Muscle of back (tissue), 11 donors: ENCODE data around the gene ACAA2. TPM values are rescaled to one million over a fixed set of nuclear protein-coding genes. Genes with fewer than 3 reads are reported as not detected.
"Not testable (repeated sequence)": the region's sequence is repeated elsewhere in the genome, so short reads cannot be mapped to it uniquely, and the experiment has no call there.

ENCODE experiments used
- DNase-seq, 3 donors: peaks; one replicate each; pipeline versions ENCODE4 v3.0.0 to v3.0.0-alpha.2; 2013
- polyA plus RNA-seq, 10 donors: library from polyadenylated mRNA; unstranded; fragments of 120-200 nt; gene quantifications; one replicate each; pipeline ENCODE4 v1.2.1, GENCODE V29; 2013; ENCODE audit not compliant: insufficient read length in 10 of 10

ACAA2 gene
- polyA plus RNA-seq, 10 donors = 62.7 to 83.2 (median 77.2) TPM

DNA sequence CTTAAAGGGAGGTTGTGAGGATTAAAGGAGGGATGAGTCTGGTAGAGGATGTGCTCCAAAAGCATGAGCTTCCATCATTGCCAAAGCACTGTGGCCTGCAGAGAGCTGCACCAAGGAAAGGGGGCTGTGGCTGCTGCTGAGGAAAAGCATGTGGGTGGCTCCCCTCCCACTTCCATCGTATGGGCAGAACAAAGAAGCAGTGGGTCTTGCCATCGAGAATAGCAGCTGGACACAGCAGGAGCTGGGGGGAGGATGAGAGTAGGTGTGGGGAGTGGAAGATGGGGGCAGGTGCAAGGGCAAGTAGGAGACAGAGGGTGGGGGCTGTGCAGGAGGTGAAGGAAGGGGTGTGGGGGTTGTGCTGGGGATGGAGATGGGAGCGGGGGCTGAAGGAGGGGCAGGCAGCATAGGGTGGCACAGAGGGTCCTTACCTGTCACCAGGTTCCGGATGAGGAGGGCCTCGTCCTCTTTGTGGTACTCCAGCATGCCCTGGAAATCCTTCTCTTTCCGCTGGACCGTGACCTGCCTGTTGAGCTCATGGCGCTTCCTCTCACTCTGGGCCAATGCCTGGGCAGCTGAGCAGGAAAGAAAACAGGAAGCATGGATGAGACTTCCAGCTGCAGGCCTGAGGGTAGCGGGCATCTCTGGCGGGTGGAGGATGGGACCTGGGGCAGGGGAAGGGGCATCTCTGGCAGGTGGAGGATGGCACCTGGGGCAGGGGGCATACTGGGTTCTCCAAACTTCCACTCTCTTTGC is 33.6 kb upstream of the ACAA2 start:
- no peak for DNase-seq

DNA sequence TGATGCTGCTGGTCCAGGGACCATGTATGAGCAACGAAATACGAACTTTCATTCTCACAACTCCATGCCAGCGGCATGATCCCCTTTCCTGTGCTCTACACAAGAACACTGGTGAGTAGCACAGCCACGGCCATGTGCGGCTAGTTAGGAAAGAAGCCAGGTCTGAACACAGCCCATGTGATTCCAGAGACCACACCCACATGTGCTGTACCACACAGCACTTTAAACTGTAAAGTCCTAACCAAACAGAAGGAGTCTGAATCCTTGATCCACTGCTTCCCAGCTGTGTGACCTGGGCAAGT is 33.0 kb upstream of the ACAA2 start:
- DNase-seq = peak in 2 of 3 donors; percentile 14 to 23

DNA sequence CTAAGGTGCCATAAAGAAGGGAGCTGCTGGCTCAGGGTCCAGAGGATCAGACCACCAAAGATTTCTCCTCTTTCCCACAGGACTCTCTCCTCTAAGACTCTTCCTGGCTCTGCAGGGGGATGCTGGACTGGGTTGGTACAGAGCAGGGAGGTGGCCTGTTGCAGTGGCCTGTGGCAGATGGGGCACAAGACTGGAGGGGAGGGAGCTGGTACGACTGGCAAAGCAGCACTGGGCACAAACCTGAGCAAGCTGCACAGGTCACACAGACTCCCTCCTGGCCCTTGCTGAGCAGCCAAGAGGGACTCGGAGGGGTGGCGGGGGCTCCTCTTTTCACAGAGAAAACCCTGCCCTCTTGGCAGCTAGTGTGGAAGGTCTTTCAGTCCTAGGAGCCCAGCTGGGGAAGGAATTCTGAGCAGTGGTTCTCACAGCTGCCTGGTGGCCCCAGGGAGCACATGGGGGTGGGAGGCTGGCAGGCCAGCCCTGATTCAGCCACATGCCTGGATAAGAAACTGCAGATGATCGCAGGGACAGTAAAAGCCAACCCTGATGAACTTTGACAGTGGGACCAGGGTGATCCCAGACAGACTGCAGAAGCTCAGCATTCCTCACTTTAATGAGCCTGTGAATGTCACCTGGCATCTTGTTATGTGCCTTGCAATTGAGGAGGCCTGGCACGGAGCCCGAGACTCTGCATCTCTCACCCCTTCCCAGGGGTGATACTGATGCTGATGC is 32.5 kb upstream of the ACAA2 start:
- peak; percentile 21 to 70 (median 28) for DNase-seq

DNA sequence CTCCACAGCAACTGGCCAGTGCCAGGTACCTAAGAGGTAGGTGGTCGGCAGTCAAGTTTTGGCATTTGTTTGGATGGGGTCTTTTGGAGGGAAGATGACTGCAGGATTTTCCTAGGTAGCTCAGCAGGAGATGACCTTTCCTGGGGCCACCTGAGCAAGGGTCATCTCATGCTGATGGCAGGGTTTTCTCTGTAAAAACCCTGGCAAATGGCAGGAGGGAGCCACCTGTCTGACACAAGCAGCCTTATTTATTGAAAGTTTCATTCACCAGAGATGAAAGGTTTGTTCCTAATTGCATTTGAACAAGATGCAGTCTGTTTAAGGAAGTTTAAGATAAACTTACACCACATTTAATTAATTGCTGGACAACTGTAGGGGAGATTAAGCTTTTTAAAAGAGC is 31.6 kb upstream of the ACAA2 start:
- no peak for DNase-seq

DNA sequence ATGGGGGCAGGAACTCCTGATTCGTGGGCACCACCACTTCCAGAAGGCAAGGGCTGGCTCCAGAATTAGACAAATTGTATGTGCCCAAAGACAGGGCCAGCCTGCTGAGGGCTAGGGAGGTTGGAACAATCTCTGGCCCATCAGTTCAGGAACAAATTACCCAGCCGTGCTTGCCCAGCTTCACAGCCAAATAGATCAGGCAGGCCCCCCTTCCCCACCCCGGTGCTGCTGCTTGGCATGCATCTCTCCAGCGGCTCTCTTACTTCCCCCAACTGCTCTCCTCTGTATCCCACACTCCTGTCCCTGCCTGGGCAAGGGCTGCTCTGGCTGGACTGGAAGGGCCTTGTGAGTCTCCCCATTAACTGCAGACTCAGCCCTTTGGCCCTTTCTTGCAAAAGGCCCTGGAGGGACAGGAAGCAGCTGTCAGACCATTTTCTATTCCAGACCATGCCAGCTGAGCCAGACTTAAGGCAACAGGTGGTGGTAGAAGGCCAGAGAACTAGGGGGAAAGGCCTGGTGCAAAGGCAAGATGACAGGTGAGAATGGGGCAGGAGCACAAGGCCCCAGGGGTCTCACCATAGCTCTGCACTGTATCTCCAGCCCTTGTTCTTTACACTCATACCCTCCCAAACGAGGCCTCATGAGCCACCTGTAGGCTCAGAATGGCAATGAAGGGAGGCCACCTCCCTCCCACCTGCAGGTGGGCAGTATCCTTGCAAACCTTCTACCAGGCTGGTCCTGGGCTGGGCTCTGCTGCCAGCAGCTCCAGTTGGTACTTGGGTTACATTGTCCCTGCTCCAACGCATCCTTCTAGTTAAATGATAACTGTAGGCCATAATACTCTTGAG is 30.7 kb upstream of the ACAA2 start:
- DNase-seq = peak; percentile 27 to 57 (median 35)

DNA sequence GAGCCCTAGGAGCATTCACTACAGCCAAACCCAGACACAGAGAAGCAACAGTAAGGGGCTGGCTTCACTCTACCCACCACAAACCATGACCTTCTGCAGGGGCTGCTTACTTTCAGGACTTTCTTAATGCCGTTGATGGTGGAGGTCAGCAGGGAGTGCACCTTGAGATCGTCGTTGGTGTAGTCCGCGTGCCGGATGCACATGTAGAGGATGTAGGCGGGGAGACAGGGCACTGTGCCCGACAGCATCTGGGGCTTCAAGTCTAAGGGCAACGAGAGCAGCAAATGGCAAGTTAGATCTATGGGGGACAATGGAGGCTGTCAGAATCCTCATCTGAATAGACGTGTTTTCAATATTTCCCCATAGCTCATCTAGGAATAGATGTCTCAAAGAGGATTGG is 29.8 kb upstream of the ACAA2 start:
- DNase-seq = no peak

DNA sequence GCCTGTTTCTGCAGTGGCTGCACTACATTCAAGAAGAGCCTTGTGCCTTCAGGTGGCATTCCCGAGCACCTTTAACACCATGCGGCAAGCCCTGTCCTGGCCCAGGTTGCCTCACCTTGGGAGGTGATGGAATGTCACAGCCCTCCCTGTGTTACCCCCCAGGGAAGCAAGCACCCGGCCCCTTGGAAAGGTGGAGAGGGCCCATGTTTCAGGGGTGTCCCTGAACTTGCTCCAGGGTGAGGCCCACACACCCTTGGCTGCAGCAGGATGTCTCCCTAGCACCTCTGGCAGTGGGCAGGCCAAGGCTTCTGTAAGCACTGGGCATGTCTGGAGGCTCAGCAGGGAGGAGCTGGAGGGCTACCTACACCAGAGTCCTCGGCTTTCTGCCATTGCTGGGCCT is 29.3 kb upstream of the ACAA2 start:
- DNase-seq = no peak

DNA sequence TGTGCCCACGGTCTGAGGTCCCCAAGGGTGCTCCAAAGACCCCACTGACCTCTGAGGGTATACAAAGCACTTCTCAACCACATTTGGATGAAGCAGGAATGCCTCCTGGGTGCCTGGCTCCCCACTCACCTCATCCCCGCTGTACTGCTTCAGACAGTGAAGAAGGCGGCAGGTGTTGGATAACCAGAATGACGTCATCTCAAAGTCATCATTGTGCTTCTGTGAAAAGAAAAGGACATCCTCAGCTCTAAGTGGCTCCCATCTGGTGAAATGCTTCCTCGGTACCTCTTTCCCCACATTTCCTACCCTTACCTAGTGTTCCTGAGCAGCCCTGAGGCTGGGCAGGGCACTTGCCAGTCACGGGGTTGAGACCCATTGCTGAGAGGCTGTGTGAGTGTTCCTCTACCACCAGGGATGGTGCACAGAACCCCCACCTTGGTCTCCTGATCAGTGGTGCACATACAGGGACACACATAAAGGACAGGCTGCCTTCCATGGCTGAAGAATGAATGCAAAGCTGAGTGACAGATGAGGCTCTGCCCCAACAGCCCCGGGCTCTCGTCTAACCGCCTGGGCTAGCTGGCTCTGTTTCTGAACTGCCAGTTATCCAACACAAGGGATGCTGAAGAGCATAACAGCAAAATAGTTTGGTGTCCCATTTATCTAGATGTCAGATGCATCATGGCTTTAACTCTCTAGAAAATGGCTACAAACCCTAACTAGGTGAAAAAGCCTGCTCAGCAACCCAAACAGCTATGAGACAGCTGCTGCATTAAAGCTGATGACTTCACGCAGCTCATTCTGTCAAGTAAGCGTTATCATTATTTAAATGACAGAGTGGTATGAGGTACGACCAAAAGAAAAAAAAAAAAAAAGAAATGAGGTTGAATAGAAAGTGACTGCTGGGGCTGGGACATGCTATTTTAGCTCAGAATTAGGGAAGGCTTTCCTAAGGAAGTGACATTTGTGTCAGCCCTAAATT is 28.2 kb upstream of the ACAA2 start:
- DNase-seq = no peak

DNA sequence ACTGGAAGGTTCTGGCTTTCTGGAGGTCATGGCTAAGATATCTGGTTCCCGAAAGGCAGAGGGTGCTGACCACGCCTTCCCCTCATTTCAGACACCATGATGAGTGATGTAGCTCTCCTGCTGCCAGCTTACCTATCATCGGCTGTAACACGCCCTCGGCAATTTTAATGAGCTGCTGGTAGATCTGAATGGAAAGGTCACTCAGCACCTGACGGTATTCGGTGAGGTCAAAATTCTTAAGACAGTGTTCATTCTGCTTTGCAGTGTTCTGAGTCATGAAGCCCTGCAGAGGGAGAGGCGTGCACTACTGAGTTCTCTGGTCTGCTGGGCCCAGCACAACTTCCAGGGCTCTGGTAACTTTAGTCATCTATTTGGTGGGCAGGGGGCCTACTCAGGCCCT is 25.7 kb upstream of the ACAA2 start:
- DNase-seq = no peak

DNA sequence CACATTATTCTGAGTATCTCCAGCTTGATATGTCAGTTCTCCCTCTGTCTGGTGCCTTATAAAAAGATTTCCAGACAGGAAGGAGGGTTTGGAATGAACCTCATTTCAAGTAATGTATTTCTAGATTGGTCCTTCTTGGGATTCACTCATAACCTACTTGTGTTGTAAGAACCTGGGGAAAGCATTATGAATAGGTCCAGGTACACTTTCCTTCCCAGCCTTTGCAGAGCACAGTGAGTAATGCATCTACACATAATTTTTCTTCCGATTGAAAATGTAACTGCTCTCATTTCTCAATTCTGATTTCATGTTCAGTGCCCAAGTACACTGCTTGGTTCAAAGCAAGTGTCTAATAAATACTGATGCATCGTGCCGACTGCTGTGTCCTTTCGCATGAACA is 25.0 kb upstream of the ACAA2 start:
- DNase-seq = no peak

DNA sequence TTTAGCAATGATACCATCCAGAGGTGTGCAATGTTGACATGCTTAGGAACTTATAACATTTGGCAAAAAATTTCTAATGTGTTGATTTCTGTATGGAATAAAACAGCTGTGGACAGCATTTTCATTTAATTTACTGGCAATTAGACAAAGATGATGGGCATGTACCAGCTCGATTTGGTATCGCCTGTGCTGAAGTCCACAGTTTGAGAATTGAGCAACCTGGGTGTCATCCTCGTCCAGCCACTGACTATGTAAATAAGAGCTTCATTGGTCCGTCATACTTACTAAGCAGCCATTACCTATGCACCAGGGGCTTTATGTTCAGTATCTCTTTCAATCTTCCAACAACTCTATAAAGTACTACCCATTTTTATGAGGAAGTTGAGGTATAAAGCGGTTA is 24.6 kb upstream of the ACAA2 start:
- DNase-seq = no peak

DNA sequence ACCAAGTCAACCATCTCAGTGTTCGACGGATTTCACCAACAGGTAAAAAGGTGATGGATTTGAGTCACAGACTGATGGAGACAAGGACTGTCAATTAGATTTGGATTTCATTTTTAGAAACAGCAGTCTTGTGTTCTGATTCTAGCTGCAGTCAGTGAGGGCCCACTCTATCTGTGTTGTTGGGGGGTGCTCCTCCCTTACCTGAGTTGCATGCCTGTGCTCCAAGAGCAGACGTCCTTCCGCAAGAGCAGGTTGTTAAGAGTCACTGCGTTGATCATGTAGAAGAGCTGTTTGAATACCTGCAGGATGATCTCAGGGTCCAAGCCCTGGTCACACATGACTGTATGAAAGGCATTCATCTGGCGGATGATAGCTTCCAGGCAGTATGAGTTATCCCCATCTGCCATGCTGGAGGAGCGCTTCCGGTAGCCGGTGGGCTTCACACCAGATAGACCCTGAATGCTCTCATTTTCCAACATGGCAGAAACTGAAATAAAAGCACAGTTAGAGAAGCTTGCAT is 24.0 kb upstream of the ACAA2 start:
- not testable (repeated sequence) for DNase-seq

DNA sequence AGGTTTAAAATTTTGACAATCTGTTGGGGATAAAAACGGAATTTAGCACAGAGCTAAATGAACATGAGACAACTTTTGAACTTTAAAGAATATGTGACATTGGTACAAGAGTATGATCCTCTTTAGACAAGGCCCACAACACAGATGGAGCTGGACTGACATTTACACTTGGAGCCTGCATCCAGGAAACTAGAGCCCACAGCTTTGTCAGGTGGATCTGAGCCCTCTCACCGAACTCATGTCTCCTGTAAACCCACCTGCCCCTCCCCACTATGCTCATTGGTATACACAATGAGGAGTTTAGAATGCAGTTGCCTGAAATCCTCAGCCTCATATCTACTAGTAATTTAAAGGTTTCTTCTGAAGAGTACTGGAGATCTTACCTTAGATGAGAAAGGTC is 22.1 kb upstream of the ACAA2 start:
- no peak for DNase-seq

DNA sequence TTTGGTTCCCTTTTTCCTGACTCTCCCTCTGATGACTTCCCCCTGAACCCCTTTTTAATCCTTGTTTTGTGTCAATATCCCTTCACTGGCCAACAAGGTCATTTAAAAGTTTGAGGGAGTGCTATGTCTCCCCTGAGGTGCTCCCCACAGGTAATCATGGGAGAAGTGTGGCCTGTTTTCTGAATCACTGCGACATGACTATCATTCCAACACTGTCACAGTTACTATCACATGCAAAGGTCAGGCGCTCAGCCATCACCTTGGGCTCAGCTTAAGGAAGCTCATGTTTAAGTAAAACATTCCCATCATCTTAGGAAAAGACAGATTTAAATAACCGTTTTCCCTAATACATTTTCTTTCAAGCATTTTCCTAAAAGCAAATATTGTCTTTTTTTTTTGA is 20.9 kb upstream of the ACAA2 start:
- no peak for DNase-seq

DNA sequence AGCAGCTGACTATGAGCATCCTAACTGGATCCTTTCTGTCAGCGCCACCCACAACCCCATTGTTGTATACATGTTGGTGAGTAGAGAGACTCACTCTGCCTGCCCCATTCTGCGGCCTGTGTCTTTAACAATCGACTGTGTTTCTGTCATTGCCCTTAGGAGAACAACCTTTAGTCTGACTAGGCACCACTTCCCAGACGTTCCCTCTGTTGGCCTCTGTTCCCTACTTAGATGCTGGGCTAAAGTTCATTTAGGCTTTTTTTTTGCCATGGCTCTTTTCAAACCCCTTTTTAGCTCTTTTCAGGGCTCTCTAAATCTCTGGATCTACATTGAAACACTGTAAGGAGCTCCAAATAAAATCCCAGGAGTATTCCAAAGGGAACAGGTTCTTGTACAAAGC is 20.5 kb upstream of the ACAA2 start:
- DNase-seq = no peak

DNA sequence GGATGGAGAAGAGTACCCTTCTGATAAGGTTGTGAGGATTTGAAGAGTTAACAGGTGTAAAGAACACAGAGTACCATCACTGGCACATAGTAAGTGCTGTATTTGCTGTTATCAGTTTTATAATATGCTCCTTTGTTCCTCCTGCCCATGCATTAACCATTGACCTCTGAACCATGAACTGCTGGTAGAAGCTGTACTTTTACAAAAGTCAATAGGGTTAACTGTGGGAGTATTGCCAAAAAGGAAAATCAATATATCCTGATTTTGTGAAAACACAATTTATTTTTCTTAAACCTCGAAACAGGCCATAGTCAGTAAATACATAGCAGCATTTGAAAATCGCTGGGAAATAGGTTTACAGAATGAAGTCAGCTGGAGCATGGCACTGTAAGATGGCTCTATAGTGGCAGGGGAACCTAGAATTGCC is 18.9 kb upstream of the ACAA2 start:
- no peak for DNase-seq

DNA sequence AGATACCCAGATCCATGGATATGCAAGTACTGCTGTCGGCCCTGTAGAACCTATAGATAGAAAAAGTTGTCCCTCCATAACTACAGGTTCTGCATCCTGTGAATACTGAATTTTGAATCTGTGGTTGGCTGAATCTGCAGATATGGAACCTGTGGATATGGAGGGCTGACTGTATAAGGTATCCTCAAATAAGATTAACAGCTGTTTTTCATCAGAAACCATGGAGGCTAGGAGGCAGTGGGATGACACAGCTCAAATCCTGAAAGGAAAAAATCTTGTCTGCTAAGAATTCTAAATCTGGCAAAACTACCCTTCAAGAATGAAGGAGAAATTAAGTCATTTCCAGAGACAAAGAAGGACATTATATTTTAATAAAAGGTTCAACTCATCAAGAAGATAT is 14.7 kb upstream of the ACAA2 start:
- no peak for DNase-seq

DNA sequence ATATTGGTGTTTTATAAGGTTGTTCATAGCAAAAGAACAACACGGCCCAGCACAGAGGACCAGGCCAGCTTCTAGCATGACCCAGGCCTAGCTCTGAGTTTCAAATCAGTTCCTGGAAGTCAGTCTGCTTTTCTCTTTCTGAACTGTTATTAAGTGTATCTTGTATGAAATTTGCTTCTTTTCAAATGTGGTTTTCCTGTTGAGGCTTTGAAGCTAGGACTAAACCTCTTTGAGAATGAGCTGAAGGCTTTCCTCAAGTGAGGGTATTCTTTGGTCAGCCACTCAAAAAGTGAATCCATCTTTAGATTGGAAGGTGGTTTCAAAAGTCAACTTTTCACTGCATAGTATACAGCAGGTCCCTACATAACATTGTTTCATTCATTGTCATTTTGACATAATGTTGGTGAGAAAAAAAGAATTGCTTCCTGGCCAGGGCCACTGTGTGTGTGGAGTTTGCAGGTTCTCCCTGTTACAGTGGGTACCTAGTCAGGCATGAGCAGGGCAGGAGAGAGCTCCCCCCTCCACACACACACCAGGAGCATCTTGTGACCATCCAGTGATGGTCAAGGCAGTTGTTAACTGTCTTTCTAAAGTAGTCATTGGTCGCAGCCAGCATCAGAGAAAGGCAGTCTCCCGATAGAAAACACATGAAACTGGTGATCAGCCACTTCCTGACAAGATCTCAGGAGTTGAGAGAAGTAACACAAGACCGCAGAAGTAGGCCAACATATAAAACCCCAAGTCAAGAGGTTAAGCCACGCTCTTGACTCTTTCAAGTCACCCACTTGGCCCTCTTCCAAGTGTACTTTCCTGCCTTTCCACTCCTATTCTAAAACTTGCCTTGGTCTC is 6.7 kb upstream of the ACAA2 start:
- no peak for DNase-seq

DNA sequence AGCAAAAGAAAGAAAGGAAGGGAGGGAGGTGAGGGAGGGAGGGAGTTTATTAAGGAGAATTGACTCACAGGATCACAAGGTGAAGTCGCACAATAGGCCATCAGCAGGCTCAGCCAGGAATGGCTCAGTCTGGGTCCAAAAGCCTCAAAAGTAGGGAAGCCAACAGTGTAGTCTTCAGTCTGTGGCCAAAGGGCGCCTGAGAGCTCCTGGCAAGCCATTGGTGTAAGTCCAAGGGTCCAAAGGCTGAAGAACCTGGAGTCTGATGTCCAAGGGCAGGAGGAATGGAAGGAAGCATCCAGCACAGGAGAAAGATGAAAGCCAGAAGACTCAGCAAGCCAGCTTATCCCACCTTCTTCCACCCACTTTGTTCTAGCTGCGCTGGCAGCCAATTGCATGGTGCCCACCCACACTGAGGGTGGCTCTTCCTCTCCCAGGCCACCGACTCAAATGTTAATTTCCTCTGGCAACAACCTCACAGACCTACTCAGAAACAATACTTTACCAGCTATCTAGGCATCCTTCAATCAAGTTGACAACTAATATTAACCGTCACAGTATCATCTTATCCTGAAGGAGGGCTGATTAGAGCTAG is 5.8 kb upstream of the ACAA2 start:
- no peak for DNase-seq

DNA sequence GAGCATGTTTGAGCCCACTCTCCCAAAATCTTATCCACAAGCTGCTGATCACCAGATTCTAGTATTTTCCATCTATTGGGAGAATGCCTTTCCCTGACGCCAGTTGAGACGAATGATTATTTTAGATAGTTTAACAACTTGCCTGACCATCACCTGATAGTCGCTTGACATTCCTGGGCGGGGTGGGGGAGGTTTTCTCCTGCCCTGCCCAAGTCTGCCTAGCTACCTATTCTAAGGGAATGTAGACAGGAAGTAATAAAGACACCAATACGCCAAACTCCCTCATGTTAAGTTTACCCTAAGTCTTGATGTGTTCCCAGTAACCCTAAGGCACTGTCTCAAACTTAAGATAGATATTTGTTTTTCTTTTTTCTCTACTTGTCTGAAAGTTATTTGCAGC is 4.6 kb upstream of the ACAA2 start:
- DNase-seq = no peak
